Central memory CD8-positive, alpha-beta T cell (primary cell): ENCODE data around the gene IFT88.
A peak's percentile ranks its signal among the peaks of the same experiment; 100 is the strongest.

Experiments
- ATAC-seq: fragments of 150-1000 bp; cut with Tn5 transposase; replicated peaks from 2 replicates; pipeline ENCODE4 v1.10.0; 2022; ENCODE audit warnings: mild to moderate bottlenecking, moderate FRiP score, moderate number of reproducible peaks; ENCODE audit not compliant: poor library complexity, severe bottlenecking; ENCODE audit errors: extremely low read depth
- DNase-seq, 2 donors: peaks; one replicate each; pipeline ENCODE4 v3.0.0; 2021; ENCODE audit warnings: low spot score in 2 of 2
- H3K27ac Mint-ChIP-seq: one replicate; pipeline ENCODE4 v1.8.0; 2022; ENCODE audit warnings: low read depth, mild to moderate bottlenecking, moderate library complexity, mixed read lengths
- H3K27me3 Mint-ChIP-seq: one replicate; pipeline ENCODE4 v1.8.0; 2022; ENCODE audit warnings: mixed read lengths
- H3K36me3 Mint-ChIP-seq: one replicate; pipeline ENCODE4 v1.8.0; 2022; ENCODE audit warnings: mild to moderate bottlenecking, moderate library complexity, mixed read lengths; ENCODE audit not compliant: insufficient read depth
- H3K4me1 Mint-ChIP-seq: one replicate; pipeline ENCODE4 v1.8.0; 2022; ENCODE audit warnings: mixed read lengths
- H3K4me3 Mint-ChIP-seq: one replicate; pipeline ENCODE4 v1.8.0; 2022; ENCODE audit warnings: mild to moderate bottlenecking, moderate library complexity, mixed read lengths
- H3K9me3 Mint-ChIP-seq: one replicate; pipeline ENCODE4 v1.8.0; 2022; ENCODE audit warnings: mixed read lengths

IFT88 gene

DNA sequence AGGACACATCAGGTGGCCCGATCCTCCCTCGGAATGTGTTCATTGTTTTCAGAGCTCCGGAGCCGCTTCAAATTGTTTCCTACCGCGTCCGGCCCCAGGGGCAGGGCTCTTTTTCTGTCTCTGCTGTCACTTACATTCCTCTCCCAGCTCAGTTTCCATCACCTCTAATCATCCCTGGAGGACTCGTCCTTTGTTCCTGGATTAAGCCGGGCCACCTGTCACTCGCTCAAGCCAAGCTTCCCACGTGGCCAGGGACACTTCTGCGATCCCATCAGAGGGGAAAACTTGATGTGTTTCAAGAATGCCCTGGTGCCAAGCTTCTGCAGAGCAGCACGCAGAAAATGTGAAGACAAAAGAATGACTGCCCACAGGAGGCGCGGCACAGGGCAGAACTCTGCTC, 150.0 kb downstream of the IFT88 start:
- H3K4me1 Mint-ChIP-seq = peaks cover 13% of the 10 kb centered on the region

DNA sequence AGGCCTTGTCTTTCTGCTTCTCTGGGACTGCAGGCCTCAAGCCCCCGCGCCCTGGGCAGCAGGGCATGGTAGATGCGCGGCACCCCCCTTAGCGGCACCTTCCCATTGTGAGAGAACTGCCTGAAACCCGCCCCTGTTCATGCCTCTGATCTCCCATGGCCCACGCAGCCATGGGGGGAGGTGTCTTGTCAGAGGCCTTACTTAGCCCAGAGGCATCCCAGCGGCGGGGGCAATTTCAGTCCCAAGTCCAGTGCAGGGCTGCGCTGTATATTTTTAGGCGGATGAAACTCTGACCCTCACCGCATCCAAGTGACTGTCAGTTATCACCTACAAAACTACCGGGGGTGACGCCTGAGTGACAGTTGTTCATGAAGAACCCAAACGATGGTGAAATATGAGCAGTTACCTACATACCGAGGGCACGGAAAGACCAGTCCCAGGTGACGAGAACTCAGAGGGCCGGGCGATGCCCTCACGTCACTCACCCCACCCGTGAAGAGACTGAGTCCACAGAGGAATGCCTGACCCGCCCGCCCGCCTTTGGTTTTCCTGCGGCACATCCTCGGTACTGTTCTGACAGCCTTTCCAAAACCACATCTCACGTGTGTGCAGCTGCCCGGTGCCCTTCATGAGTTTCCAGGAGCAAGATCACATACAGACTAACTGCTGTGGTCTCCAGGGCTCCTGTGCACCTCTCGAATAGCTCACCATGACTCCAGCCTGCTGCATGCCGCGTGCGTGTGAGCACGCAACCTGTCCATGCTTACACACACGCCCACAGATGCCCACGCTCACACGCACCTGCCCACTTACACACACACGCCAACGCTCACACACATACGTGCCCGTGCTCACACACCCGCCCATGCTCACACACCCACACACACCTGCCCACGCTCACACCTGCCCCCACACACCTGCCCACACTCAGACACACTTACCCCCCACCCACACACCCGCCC, 150.9 kb downstream of the IFT88 start:
- ATAC-seq = no peak
- DNase-seq = no peak
- H3K27ac Mint-ChIP-seq = no peak overlapping the region
- H3K4me3 Mint-ChIP-seq = no peak overlapping the region
- no peaks in the 10 kb centered on the region for H3K9me3 Mint-ChIP-seq
- H3K4me1 Mint-ChIP-seq = peaks cover 7% of the 10 kb centered on the region
- peaks cover 1% of the 10 kb centered on the region for H3K36me3 Mint-ChIP-seq
- peaks cover 25% of the 10 kb centered on the region for H3K27me3 Mint-ChIP-seq

More for the DNA sequence above, 150.0 kb downstream of the IFT88 start:
- H3K36me3 Mint-ChIP-seq = peaks cover 1% of the 10 kb centered on the region
- H3K27ac Mint-ChIP-seq = no peak overlapping the region
- ATAC-seq (no peak), DNase-seq (no peak)
- no peaks in the 10 kb centered on the region for H3K9me3 Mint-ChIP-seq
- H3K4me3 Mint-ChIP-seq = no peak overlapping the region
- peaks cover 33% of the 10 kb centered on the region for H3K27me3 Mint-ChIP-seq

DNA sequence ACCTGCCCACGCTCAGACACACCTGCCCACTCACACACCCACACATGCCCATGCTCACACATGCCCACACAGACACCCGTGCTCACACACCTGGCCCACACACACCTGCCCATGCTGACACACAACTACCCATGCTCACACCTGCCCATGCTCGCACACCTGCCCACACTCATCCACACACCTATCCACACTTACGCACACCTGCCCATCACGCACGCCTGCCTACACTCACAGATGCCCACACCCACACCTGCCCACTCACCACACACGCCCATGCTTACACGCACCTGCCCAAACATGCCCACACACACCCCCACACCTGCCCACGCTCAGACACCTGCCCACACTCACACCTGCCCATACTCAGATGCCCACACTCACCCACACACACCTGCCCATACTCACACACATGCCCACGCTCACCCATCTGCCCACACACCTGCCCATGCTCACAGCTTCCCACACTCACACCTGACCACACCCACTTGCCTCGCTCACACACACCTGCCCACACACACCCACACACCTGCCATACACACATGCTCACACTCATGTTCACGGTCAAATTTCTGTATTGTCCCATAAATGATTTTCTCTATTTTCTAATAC, 152.1 kb downstream of the IFT88 start:
- Mint-ChIP-seq H3K4me1 (no peaks in the 10 kb centered on the region), H3K36me3 (no peaks in the 10 kb centered on the region), H3K27ac (no peak overlapping the region), H3K27me3 (peaks cover 13% of the 10 kb centered on the region), H3K9me3 (no peaks in the 10 kb centered on the region), H3K4me3 (no peak overlapping the region)
- ATAC-seq (no peak), DNase-seq (no peak)

DNA sequence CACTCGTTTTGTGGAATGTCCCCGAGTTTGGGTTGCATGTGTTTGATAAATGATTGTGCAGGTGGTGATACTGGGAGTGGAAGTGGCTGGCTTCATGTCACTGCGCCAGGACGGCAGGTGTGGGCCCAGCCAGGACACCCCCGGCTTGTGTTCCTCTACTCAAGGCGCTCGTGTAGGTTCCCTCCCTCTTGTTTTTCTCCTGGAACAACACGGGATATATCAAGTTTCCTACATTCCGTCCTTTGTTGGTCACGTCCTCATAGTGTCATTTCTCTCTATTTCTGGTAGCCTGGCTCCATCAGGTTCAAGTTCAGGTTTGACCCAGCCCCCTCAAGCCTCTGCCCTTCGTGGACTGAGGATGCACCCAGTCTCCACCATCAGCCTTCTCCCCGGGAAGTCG, 152.8 kb downstream of the IFT88 start:
- Mint-ChIP-seq H3K36me3 (no peaks in the 10 kb centered on the region), H3K9me3 (no peaks in the 10 kb centered on the region), H3K27ac (no peak overlapping the region), H3K4me1 (no peaks in the 10 kb centered on the region), H3K4me3 (no peak overlapping the region), H3K27me3 (peaks cover 6% of the 10 kb centered on the region)
- ATAC-seq (no peak), DNase-seq (no peak)

DNA sequence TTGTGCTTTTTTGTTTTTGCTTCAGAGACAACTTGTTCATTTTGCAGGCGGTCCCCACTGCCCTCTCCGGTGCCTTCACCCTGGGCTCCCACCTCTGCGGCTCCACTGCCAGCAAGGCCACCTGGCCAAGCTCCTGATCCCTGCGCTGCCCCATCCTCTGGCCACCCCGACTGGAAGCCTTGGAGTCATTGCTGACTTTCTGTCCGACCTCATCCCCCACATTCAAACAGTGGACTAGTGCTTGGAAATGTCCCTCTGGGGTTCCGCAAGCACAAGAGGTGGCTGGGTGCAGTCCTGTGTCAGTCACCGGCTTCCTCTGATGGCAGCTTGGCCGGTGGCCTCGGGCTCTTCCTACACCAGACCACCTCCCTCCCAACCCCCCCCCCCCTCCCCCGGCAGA, 153.5 kb downstream of the IFT88 start:
- Mint-ChIP-seq H3K27ac (no peak overlapping the region), H3K27me3 (no peaks in the 10 kb centered on the region), H3K4me1 (no peaks in the 10 kb centered on the region), H3K36me3 (no peaks in the 10 kb centered on the region), H3K9me3 (no peaks in the 10 kb centered on the region), H3K4me3 (no peak overlapping the region)
- ATAC-seq (no peak), DNase-seq (no peak)

DNA sequence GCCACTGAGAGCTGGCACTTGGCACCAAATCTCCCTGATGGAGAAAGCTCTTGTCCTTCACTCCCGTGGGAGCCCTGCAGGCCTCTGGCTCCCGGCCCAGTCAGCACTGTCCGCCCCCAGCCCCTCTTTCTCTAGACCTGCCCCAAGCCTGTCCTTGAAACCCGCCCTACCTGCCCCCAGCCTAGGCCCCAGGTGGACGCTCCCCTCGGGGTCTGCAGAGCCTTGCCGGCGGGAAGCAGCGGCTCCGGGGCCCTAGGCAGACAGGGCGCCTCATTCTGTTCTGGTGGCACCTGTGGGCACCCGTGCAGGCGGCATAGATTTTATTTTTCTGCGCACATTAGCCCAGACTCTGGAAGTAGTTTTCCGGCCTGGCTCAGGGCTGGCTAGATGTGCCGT, 154.1 kb downstream of the IFT88 start:
- no peaks in the 10 kb centered on the region for H3K27me3 Mint-ChIP-seq
- H3K4me3 Mint-ChIP-seq = no peak overlapping the region
- no peaks in the 10 kb centered on the region for H3K36me3 Mint-ChIP-seq
- H3K9me3 Mint-ChIP-seq = no peaks in the 10 kb centered on the region
- ATAC-seq = no peak
- no peaks in the 10 kb centered on the region for H3K4me1 Mint-ChIP-seq
- H3K27ac Mint-ChIP-seq = no peak overlapping the region
- no peak for DNase-seq

DNA sequence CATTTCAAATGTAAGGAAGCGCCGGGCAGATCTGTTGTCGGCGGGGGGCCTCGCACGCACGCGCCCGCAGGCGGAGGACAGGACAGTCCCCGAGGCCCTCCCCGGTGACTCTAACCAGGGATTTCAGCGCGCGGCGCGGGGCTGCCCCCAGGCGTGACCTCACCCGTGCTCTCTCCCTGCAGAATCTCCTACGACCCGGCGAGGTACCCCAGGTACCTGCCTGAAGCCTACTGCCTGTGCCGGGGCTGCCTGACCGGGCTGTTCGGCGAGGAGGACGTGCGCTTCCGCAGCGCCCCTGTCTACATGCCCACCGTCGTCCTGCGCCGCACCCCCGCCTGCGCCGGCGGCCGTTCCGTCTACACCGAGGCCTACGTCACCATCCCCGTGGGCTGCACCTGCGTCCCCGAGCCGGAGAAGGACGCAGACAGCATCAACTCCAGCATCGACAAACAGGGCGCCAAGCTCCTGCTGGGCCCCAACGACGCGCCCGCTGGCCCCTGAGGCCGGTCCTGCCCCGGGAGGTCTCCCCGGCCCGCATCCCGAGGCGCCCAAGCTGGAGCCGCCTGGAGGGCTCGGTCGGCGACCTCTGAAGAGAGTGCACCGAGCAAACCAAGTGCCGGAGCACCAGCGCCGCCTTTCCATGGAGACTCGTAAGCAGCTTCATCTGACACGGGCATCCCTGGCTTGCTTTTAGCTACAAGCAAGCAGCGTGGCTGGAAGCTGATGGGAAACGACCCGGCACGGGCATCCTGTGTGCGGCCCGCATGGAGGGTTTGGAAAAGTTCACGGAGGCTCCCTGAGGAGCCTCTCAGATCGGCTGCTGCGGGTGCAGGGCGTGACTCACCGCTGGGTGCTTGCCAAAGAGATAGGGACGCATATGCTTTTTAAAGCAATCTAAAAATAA, 154.7 kb downstream of the IFT88 start:
- DNase-seq (no peak), ATAC-seq (peak; percentile 14)
- no peaks in the 10 kb centered on the region for H3K27me3 Mint-ChIP-seq
- no peaks in the 10 kb centered on the region for H3K9me3 Mint-ChIP-seq
- peak overlapping the region; percentile 47 for H3K4me3 Mint-ChIP-seq
- H3K36me3 Mint-ChIP-seq = no peaks in the 10 kb centered on the region
- H3K27ac Mint-ChIP-seq = no peak overlapping the region
- no peaks in the 10 kb centered on the region for H3K4me1 Mint-ChIP-seq

DNA sequence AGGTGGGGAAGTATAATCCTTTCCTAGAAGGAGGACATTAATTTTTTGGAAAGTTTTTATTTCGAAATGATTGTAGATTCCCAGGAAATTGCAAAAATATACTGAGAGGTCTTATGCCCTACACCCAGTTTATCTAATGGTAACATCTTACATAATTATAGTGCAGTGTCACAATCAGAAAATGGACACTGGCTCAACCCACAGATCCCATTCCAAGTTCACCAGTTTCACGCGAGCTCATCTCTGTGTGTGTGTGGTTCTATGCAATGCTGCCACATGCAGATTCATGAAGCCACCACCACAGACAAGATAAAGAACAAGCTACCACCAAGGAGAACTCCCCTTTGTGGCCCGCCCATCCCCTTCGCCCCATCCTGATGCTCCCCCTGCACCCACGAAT, 160.9 kb downstream of the IFT88 start:
- H3K4me3 Mint-ChIP-seq = no peak overlapping the region
- no peaks in the 10 kb centered on the region for H3K27me3 Mint-ChIP-seq
- DNase-seq (no peak), ATAC-seq (no peak)
- no peaks in the 10 kb centered on the region for H3K4me1 Mint-ChIP-seq
- no peak overlapping the region for H3K27ac Mint-ChIP-seq
- no peaks in the 10 kb centered on the region for H3K36me3 Mint-ChIP-seq
- no peaks in the 10 kb centered on the region for H3K9me3 Mint-ChIP-seq

DNA sequence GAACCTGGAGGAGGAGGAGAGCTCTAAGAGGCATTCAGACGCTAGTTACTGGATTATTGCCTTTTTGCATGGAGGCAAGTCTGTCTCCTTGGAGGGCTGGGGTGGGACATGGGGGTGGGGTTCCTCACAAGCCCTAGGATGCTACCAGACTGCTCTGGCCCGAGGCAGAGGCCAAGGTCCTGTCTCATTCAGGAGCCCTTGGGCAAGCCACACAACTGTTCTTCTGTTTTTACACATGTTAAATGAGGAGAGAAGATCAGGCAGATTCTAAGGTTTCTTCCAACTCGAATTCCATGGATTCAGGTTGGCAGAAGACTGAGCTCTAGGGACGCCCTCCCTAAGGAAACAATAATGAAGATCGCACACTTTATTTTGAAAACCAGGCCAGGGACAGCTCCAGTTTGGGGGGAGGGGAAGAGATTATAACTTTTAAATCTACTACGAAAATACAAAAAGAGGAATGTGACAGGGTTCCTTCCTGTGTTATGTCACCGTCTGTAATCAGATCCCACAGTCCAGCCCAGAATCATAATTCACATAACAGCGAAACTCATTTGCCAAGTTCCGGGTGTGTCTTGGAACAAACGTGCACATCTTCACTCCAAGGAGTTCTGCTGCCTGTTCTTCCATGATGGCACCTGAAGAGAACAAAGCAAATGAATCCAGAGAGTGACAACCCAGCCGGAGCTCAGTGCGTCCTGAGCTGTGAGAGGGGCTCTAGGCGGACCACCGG, 161.8 kb downstream of the IFT88 start:
- H3K27me3 Mint-ChIP-seq = no peaks in the 10 kb centered on the region
- no peak overlapping the region for H3K27ac Mint-ChIP-seq
- H3K9me3 Mint-ChIP-seq = no peaks in the 10 kb centered on the region
- no peak overlapping the region for H3K4me3 Mint-ChIP-seq
- no peaks in the 10 kb centered on the region for H3K36me3 Mint-ChIP-seq
- DNase-seq (no peak), ATAC-seq (no peak)
- H3K4me1 Mint-ChIP-seq = no peaks in the 10 kb centered on the region

DNA sequence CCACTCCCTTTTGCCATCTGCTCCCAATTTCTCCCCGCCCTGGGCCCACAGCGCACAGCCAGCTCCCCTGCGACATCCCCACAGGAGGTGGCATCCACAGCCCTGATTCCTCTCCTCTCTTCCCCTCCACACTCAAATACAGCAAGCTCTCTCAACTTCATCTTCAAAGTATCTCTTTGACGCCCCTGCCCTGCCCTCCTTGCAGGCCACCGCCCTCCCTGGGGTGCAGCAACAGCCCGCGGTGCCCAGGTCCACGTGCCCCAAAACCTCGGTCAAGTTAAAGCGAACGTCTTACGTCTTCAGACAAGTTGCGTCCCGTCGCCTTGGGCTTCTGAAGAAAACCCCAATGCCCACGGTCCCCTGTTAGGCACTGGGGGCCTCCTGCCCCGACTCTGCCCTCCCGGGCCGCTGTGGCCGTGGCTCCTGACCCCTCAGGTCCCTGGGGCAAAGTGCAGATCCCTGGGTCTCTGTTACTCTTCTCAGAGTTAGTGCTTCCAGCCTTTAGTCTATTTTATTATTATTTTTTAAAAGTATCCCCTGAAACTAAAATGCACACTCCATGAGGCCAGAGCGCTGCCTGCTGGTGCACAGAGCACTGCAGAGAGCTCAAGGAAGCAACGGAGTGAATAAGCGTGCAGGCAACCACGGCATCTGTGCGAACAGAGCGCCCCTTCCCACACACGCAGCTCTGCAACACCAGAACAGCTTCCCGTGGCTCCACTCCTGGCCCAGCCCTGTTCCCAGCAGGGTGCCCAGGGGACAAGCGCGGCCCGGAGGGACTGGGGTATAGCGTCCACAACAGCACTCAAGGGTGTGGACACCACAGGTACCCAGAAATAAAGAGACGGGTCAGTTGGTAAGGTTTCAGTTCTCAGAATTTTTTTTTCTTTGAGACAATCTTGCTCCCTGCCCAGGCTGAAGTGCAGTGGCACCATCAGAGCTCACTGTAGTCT, 163.0 kb downstream of the IFT88 start:
- H3K4me3 Mint-ChIP-seq = no peak overlapping the region
- no peaks in the 10 kb centered on the region for H3K27me3 Mint-ChIP-seq
- H3K9me3 Mint-ChIP-seq = no peaks in the 10 kb centered on the region
- no peak for DNase-seq
- no peaks in the 10 kb centered on the region for H3K4me1 Mint-ChIP-seq
- H3K27ac Mint-ChIP-seq = no peak overlapping the region
- H3K36me3 Mint-ChIP-seq = no peaks in the 10 kb centered on the region
- ATAC-seq = no peak

DNA sequence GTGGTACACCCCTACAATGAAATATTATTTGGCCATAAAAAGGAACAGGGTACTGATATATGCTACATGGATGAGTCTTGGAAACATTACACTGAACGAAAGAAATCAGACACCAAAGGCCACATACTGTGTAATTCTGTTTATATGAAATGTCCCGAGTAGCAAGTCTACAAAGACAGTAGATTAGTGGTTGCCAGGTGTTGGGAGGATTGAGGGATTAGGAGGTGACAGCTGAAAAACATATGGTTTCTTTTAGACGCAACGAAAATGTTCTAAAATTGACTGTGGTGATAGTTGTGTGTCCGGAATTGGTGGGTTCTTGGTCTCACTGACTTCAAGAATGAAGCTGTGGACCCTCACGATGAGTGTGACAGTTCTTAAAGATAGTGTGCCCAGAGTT, 171.7 kb downstream of the IFT88 start:
- Mint-ChIP-seq H3K36me3 (no peaks in the 10 kb centered on the region), H3K27me3 (no peaks in the 10 kb centered on the region), H3K9me3 (no peaks in the 10 kb centered on the region), H3K4me3 (no peak overlapping the region), H3K27ac (no peak overlapping the region), H3K4me1 (no peaks in the 10 kb centered on the region)
- no peak for DNase-seq
- ATAC-seq = no peak
